GM12878 (cell line): ENCODE results near the gene DSE.

Experiments
- EZH2 ChIP-seq: IDR thresholded peaks from 2 replicates; pipeline ENCODE4 v1.6.1; 2012; ENCODE audit warnings: low read depth, mild to moderate bottlenecking, control low read depth, inconsistent platforms, low read length, borderline replicate concordance; ENCODE audit not compliant: control insufficient read depth
- HCFC1 ChIP-seq: fragments of 150-350 bp; IDR thresholded peaks from 2 replicates; pipeline ENCODE4 v1.6.1; 2014; ENCODE audit warnings: low read length
- HDGF ChIP-seq: fragments of 450-650 bp; IDR thresholded peaks from 2 replicates; pipeline ENCODE4 v1.6.1; 2016; ENCODE audit warnings: antibody characterized with exemption
- NFXL1 ChIP-seq: fragments of 450-650 bp; IDR thresholded peaks from 2 replicates; pipeline ENCODE4 v1.6.1; 2017; ENCODE audit warnings: antibody characterized with exemption, mild to moderate bottlenecking, borderline replicate concordance
- NFYB ChIP-seq: IDR thresholded peaks from 2 replicates; pipeline ENCODE4 v1.6.1; 2011; ENCODE audit warnings: low read depth, mild to moderate bottlenecking, low read length, improper control_type of control experiment, moderate library complexity; ENCODE audit not compliant: insufficient read depth
- POLR2A ChIP-seq: IDR thresholded peaks from 2 replicates; pipeline ENCODE4 v1.6.1; 2011; ENCODE audit warnings: low read depth, mild to moderate bottlenecking, low read length
- RAD21 ChIP-seq: IDR thresholded peaks from 2 replicates; pipeline ENCODE4 v1.6.1; 2011; ENCODE audit warnings: mild to moderate bottlenecking, low read depth, low read length, moderate library complexity; ENCODE audit not compliant: insufficient read depth
- SP1 ChIP-seq: IDR thresholded peaks from one replicate; pipeline ENCODE4 v1.6.1; 2011; ENCODE audit warnings: low read depth, low read length
- SUZ12 ChIP-seq: fragments of 200-600 bp; sonication (generic); IDR thresholded peaks from one replicate; pipeline ENCODE4 v1.6.1; 2018; ENCODE audit warnings: antibody characterized with exemption, mild to moderate bottlenecking; ENCODE audit not compliant: unreplicated experiment
- ZNF274 ChIP-seq: IDR thresholded peaks from one replicate; pipeline ENCODE4 v1.8.0; 2011; ENCODE audit not compliant: insufficient read length, insufficient read depth
- TF ChIP-seq, protein P1 (sequence below): fragments of 450-650 bp; IDR thresholded peaks from 2 replicates; pipeline ENCODE4 v1.6.1; 2017; ENCODE audit warnings: mild to moderate bottlenecking, low read depth, inconsistent platforms; ENCODE audit not compliant: poor library complexity, severe bottlenecking
- TF ChIP-seq, protein P2 (sequence below), 3 experiments: IDR thresholded peaks in 2 of 3; conservative IDR thresholded peaks in 1 of 3; 2 replicates each; pipeline ENCODE4 v1.5.1; 2011; ENCODE audit warnings: low read depth in 3 of 3, low read length in 3 of 3, mild to moderate bottlenecking in 3 of 3, control low read depth in 2 of 3, moderate library complexity in 2 of 3, inconsistent platforms in 1 of 3, mixed read lengths in 1 of 3; ENCODE audit not compliant: control insufficient read depth in 2 of 3, insufficient read depth in 1 of 3; ENCODE audit errors: extremely low read depth in 1 of 3
- TF ChIP-seq, protein P3 (sequence below): IDR thresholded peaks from 2 replicates; pipeline ENCODE4 v1.6.1; 2011; ENCODE audit warnings: borderline replicate concordance, low read depth, mild to moderate bottlenecking, moderate library complexity, mixed read lengths, low read length; ENCODE audit not compliant: insufficient read depth; ENCODE audit errors: extremely low read length

DNA sequence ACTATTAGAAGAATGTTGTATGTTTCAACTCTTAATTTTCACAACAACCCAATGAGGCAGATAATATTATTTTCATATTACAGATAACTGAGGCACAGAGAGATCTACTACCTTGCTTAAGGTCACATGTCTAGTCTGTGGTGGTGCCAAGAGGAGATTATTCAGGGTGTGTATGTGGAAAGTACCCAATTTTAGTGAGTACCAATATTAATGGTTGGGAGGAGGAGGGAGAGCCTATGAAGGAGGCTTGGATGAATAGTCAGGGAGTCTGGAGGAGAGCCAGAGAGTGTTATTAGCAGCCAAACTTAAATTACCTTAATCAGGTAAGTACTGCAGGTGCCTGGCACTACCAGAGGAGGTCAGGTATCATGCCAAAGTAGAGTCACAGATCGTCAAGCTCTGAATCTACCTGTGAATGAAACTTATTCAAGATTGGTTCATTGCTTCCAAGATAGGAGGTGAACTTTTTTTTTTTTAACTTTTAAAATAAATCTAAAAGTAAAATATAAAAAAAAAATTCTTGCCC is 79.5 kb downstream of the DSE start:
- TF ChIP-seq, protein P1, sequence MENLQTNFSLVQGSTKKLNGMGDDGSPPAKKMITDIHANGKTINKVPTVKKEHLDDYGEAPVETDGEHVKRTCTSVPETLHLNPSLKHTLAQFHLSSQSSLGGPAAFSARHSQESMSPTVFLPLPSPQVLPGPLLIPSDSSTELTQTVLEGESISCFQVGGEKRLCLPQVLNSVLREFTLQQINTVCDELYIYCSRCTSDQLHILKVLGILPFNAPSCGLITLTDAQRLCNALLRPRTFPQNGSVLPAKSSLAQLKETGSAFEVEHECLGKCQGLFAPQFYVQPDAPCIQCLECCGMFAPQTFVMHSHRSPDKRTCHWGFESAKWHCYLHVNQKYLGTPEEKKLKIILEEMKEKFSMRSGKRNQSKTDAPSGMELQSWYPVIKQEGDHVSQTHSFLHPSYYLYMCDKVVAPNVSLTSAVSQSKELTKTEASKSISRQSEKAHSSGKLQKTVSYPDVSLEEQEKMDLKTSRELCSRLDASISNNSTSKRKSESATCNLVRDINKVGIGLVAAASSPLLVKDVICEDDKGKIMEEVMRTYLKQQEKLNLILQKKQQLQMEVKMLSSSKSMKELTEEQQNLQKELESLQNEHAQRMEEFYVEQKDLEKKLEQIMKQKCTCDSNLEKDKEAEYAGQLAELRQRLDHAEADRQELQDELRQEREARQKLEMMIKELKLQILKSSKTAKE: no peak
- TF ChIP-seq NFXL1: no peak
- TF ChIP-seq HCFC1: no peak
- TF ChIP-seq, protein P2, sequence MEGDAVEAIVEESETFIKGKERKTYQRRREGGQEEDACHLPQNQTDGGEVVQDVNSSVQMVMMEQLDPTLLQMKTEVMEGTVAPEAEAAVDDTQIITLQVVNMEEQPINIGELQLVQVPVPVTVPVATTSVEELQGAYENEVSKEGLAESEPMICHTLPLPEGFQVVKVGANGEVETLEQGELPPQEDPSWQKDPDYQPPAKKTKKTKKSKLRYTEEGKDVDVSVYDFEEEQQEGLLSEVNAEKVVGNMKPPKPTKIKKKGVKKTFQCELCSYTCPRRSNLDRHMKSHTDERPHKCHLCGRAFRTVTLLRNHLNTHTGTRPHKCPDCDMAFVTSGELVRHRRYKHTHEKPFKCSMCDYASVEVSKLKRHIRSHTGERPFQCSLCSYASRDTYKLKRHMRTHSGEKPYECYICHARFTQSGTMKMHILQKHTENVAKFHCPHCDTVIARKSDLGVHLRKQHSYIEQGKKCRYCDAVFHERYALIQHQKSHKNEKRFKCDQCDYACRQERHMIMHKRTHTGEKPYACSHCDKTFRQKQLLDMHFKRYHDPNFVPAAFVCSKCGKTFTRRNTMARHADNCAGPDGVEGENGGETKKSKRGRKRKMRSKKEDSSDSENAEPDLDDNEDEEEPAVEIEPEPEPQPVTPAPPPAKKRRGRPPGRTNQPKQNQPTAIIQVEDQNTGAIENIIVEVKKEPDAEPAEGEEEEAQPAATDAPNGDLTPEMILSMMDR (IDR thresholded peaks at IDR 0.05 in 2 of 3, conservative IDR thresholded peaks at IDR 0.05 in 1 of 3; ENCODE audit: control insufficient read depth in 2 of 3, extremely low read depth in 1 of 3, insufficient read depth in 1 of 3, low read depth in 3 of 3, low read length in 3 of 3): no peak
- TF ChIP-seq, protein P3, sequence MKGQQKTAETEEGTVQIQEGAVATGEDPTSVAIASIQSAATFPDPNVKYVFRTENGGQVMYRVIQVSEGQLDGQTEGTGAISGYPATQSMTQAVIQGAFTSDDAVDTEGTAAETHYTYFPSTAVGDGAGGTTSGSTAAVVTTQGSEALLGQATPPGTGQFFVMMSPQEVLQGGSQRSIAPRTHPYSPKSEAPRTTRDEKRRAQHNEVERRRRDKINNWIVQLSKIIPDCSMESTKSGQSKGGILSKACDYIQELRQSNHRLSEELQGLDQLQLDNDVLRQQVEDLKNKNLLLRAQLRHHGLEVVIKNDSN: no peak
- TF ChIP-seq HDGF: no peak
- TF ChIP-seq RAD21: no peak
- no peak for TF ChIP-seq SUZ12
- TF ChIP-seq POLR2A: no peak
- no peak for TF ChIP-seq ZNF274
- no peak for TF ChIP-seq SP1
- TF ChIP-seq EZH2: no peak
- no peak for TF ChIP-seq NFYB
